Measurements from ENCODE around the gene WDR37. TPM values are rescaled to one million over a fixed set of nuclear protein-coding genes. Genes with fewer than 3 reads are reported as not detected.

WDR37 gene
- polyA plus RNA-seq, 3 donors: 7.1 to 33.6 (median 8.6) TPM

GRCh38 chr10:1043532-1043995 is 12.6 kb upstream of the WDR37 start:
- intact Hi-C loops (cut with micrococcal nuclease): loop anchor here in 1 of 2 donors (5.0 kb wide), 2 partner anchors 51 to 116 kb away; no protein-coding TSS in a partner anchor
- Histone ChIP-seq H3K79me2 (ENCODE audit: insufficient read depth, low read length) (peaks cover 51% of the 10 kb centered on the region), H3K4me2 (replicated peaks; ENCODE audit: extremely low read depth, low read length, poor library complexity, severe bottlenecking) (peak overlapping the region; percentile 73), H3K9me3 (replicated peaks in 1 of 2; ENCODE audit: control insufficient read depth in 1 of 2, insufficient read depth in 1 of 2, low read length in 2 of 2) (no peaks in the 10 kb centered on the region), H3K27me3 (ENCODE audit: control insufficient read depth in 2 of 2, insufficient read depth in 2 of 2, low read length in 2 of 2) (no peaks in the 10 kb centered on the region), H3K4me1 (ENCODE audit: control insufficient read depth in 1 of 2, insufficient read depth in 2 of 2, low read length in 2 of 2) (peaks cover 37 to 56% of the 10 kb centered on the region in 2 donors), H2AFZ (ENCODE audit: insufficient read depth, low read depth, low read length, poor library complexity, severe bottlenecking) (peak overlapping the region; percentile 66), H4K20me1 (ENCODE audit: insufficient read depth, low read length) (peaks cover 11% of the 10 kb centered on the region), H3K36me3 (replicated peaks in 1 of 2; ENCODE audit: control insufficient read depth in 1 of 2, insufficient read depth in 2 of 2, low read length in 2 of 2) (peaks cover 32 to 40% of the 10 kb centered on the region in 2 donors), H3K4me3 (replicated peaks in 1 of 3; ENCODE audit: low read depth in 2 of 3, low read length in 3 of 3) (peak overlapping the region; percentile 30 to 94 (median 78)), H3K27ac (ENCODE audit: low read depth in 1 of 2, low read length in 2 of 2) (peak overlapping the region; percentile 71 to 86), H3K9ac (ENCODE audit: insufficient read depth, low read length, poor library complexity, severe bottlenecking) (peak overlapping the region; percentile 59)
- WGBS (ENCODE audit: insufficient coverage): 0% methylated on average over 9 of the region's 12 CpGs
- no peak for TF ChIP-seq CTCF (IDR thresholded peaks at IDR 0.05)
- peaks cover 41% of the 10 kb centered on the region for H3K4me1 Mint-ChIP-seq
- DNase-seq: peak; percentile 61 to 65 (median 63)
- H3K36me3 Mint-ChIP-seq: peaks cover 30 to 40% of the 10 kb centered on the region in 2 donors
- no peaks in the 10 kb centered on the region for H3K9me3 Mint-ChIP-seq
- H3K27me3 Mint-ChIP-seq (ENCODE audit: low read depth in 3 of 3): no peaks in the 10 kb centered on the region
- H3K27ac Mint-ChIP-seq: peak overlapping the region; percentile 94 to 99 (median 99)
- peak overlapping the region; percentile 86 to 97 for H3K4me3 Mint-ChIP-seq

- no peaks in the 10 kb centered on the region for H3K27me3 Mint-ChIP-seq (ENCODE audit: low read depth in 3 of 3)
- 85% methylated on average over 4 of the region's 4 CpGs for WGBS (ENCODE audit: insufficient coverage)
- Histone ChIP-seq H3K79me2 (ENCODE audit: insufficient read depth, low read length) (peaks cover 53% of the 10 kb centered on the region), H4K20me1 (ENCODE audit: insufficient read depth, low read length) (peaks cover 11% of the 10 kb centered on the region), H3K36me3 (replicated peaks in 1 of 2; ENCODE audit: control insufficient read depth in 1 of 2, insufficient read depth in 2 of 2, low read length in 2 of 2) (peaks cover 30 to 36% of the 10 kb centered on the region in 2 donors), H3K9me3 (replicated peaks in 1 of 2; ENCODE audit: control insufficient read depth in 1 of 2, insufficient read depth in 1 of 2, low read length in 2 of 2) (no peaks in the 10 kb centered on the region), H3K4me2 (replicated peaks; ENCODE audit: extremely low read depth, low read length, poor library complexity, severe bottlenecking) (peak overlapping the region; percentile 73), H3K9ac (ENCODE audit: insufficient read depth, low read length, poor library complexity, severe bottlenecking) (no peak overlapping the region), H3K4me1 (ENCODE audit: control insufficient read depth in 1 of 2, insufficient read depth in 2 of 2, low read length in 2 of 2) (peaks cover 37 to 56% of the 10 kb centered on the region in 2 donors), H3K27ac (ENCODE audit: low read depth in 1 of 2, low read length in 2 of 2) (peak overlapping the region; percentile 71 to 86), H3K27me3 (ENCODE audit: control insufficient read depth in 2 of 2, insufficient read depth in 2 of 2, low read length in 2 of 2) (no peaks in the 10 kb centered on the region), H2AFZ (ENCODE audit: insufficient read depth, low read depth, low read length, poor library complexity, severe bottlenecking) (peak overlapping the region; percentile 66), H3K4me3 (replicated peaks in 1 of 3; ENCODE audit: low read depth in 2 of 3, low read length in 3 of 3) (peak overlapping the region; percentile 30 to 94 (median 78))
- no peaks in the 10 kb centered on the region for H3K9me3 Mint-ChIP-seq
- H3K27ac Mint-ChIP-seq: peak overlapping the region; percentile 94 to 99 (median 99)
- intact Hi-C loops (cut with micrococcal nuclease): loop anchor here in 1 of 2 donors (5.0 kb wide), 2 partner anchors 52 to 117 kb away; no protein-coding TSS in a partner anchor
- no peak for TF ChIP-seq CTCF (IDR thresholded peaks at IDR 0.05)
- H3K4me1 Mint-ChIP-seq: peaks cover 41% of the 10 kb centered on the region
- peak overlapping the region; percentile 86 to 97 for H3K4me3 Mint-ChIP-seq
- H3K36me3 Mint-ChIP-seq: peaks cover 29 to 40% of the 10 kb centered on the region in 2 donors
- no peak for DNase-seq
Observed at GRCh38 chr10:1044146-1044545, 12.0 kb upstream of the WDR37 start.
